Superior temporal gyrus (tissue), 1 donor: ENCODE measurements around the gene RNF182.
"Not testable (repeated sequence)": the region's sequence is repeated elsewhere in the genome, so short reads cannot be mapped to it uniquely, and the experiment has no call there.

Source experiments
- DNase-seq: peaks from one replicate; pipeline ENCODE4 v3.0.0-alpha.2; 2016; ENCODE audit errors: extremely low spot score

The RNF182 gene

GRCh38 chr6:13965582-13966127 lies 40.9 kb downstream of the RNF182 start:
- no peak for DNase-seq

GRCh38 chr6:13971303-13971702 lies 46.6 kb downstream of the RNF182 start:
- no peak for DNase-seq

DNA sequence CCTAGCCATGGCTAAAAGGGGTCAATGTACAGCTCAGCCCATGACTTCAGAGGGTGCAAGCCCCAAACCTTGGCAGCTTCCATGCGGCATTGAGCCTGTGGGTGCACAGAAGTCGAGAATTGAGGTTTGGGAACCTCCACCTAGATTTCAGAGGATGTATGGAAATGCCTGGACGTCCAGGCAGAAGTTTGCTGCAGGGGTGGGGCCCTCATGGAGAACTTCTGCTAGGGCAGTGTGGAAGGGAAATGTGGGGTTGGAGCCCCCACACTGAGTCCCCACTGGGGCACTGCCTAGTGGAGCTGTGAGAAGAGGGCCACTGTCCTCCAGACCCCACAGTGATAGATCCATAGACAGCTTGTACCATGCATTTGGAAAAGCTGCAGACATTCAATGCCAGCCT lies 47.9 kb downstream of the RNF182 start:
- not testable (repeated sequence) for DNase-seq

GRCh38 chr6:13973422-13973821 lies 48.7 kb downstream of the RNF182 start:
- not testable (repeated sequence) for DNase-seq

- no peak for DNase-seq
Measured at GRCh38 chr6:13978102-13978640, 53.4 kb downstream of the RNF182 start.

GRCh38 chr6:13978787-13979186 lies 54.0 kb downstream of the RNF182 start:
- no peak for DNase-seq

- DNase-seq: no peak
Measured at GRCh38 chr6:13979284-13980171, 54.8 kb downstream of the RNF182 start.

- DNase-seq: no peak
Measured at GRCh38 chr6:13980534-13980933, 55.8 kb downstream of the RNF182 start.

DNA sequence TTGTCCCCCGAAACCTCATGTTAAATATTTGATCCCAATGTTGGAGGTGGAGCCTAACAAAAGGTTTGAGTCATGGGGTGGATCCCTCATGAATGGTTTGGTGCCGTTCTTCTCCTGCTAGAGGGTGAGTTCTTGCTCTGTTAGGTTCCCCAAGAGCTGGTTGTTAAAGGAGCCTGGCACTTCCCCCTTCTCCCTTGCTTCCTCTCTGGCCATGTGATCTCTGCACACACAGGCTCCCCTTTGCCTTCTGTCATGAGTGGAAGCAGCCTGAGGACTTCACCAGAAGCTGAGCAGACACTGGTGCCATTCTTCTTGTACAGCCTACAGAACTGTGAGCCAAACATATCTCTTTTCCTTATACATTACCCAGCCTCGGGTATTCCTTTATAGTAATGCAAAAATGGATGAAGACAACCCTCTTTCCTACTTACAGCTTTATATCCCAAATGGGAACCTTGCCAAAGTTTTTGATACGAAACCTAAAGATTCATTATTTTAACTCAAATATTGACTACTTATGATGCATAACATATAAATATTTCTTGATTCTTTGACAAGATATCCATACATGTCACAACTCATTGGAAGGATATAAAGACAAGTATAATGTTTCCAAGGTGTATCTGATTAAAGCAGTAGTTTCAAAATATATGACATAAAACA lies 61.0 kb downstream of the RNF182 start:
- no peak for DNase-seq

DNA sequence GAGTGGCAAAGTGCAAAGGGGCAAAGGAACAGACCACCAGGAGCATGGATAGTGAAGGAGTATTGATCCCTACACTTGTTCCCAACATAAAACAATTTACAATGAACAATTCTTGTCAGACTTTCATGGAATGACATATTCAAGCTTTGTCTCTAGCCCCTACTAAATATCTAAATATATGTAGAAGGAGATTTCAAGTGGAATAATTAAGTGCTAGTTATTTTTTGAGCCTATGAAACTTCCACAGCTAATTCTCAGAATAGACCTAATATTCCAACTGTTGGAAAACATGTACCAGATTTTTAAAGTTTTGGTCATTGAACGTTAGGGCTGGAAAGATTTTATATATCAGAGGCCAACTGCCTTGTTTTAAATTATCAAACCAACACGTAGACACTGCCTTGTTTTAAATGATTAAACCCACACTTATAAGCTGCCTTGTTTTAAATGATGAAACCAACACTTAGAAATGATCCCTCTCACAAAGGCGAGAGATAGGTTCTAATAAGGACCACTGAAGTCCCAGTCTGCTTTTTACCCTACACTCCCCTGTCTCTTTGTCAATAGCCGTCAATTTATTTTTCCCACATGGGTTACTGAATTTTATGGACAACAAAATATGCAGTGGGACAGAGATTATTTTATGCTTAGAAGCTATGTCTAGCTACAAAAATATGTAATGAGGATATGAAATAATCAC lies 62.1 kb downstream of the RNF182 start:
- no peak for DNase-seq

DNA sequence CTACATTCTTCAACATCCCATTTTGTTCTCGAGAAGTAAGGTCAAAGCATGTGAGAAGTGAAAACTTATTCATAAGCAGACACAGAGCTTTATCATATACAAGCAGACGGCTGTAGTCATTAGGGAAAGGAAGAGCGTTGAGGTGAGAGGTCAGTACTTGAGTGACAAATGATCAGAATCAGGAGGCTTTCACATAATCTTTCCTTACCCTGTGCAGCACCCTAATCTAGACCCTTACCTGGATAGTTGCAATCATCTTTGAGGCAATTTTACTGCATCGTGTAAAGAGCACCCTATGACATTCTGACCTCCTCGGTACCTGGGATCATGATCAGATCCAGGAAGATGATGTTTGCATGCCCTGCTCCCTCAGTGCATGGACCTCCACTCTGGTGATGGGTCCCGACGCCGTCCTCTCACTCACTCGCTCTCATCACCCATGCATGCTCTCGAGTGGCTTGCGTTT lies 62.7 kb downstream of the RNF182 start:
- no peak for DNase-seq

- no peak for DNase-seq
Measured at GRCh38 chr6:13988049-13988738, 63.4 kb downstream of the RNF182 start.

DNA sequence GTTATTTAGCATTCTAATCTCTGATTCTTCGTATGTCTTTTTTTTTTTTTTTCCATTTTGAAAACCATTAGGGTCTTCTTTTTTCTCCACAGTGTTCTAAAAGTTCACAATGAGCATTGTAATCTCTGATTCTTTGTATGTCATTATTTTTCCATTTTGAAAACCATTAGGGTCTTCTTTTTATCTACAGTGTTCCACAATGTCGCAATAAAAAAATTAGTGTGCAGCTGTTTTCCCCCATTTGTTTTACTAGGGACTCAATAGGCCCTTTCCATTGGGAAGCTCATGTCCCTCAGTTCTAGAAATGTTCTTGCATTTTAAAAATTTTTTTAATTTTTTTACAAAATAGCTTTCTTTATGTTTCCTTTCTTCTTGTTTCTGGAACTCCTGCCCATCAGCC lies 64.2 kb downstream of the RNF182 start:
- DNase-seq: no peak

GRCh38 chr6:13989496-13990144 lies 64.9 kb downstream of the RNF182 start:
- DNase-seq: no peak

DNA sequence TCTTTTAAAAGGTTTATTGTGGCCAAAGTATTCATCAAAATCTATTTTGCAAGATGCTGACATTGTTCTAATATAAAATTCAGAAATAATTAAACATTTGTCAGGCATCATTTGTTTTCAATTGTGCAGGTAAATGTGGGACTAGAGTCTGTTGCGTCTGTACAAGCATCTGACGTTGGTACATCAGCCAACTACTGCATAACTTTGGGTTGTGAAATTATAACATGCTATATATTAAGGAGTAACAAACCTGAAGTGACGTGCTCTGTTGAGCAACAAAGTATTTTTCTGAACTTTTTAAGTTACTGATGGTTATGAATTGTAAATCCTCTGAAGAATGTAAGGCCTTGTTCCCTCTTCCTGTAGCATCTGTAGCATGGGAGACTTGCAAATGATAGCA lies 66.0 kb downstream of the RNF182 start:
- DNase-seq: no peak

- DNase-seq: no peak
Measured at GRCh38 chr6:13991393-13991792, 66.6 kb downstream of the RNF182 start.

GRCh38 chr6:13992417-13993055 lies 67.8 kb downstream of the RNF182 start:
- DNase-seq: no peak

DNA sequence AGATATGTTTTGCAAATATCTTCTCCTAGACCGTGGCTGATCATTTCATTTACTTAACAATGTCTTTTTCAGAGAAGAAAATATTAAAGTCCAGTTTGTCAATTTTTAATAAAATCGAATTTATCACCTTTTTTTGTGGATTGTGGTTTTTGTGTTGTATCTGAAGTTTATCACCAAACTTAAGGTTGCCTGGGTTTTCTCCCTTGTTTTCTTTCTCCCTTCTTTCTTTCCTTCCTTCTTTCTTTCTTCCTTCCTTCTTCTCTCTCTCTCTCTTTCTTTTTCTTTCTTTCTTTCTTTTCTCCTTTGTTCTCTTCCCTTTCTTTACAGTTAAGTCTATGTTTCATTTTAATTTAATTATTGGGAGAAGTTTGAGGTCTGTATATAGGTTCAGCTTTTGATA lies 68.7 kb downstream of the RNF182 start:
- no peak for DNase-seq

DNA sequence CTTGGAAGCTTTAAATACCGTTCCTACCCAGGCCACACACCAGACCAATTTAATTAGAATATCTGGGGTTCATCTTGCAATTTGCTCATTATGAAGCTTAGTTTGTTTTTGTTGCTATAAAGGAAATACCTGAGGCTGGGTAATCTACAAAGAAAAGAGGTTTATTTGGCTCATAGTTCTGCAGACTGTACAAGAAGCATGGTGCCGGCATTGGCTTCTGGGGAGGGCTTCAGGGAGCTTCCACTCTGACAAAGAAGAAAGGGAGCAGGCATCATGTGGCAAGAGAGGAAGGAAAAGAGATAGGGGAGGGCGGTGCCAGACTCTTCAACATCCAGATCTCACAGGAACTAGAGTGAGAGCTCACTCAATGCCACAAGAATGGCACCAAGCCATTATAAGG lies 73.6 kb downstream of the RNF182 start:
- DNase-seq: no peak

GRCh38 chr6:14000901-14001300 lies 76.1 kb downstream of the RNF182 start:
- no peak for DNase-seq
